NCI-H2029 treated with DMSO at 0.1 percent for 48 hours (cell line): ENCODE data around the gene SCRN1.

Experiments used
- DNase-seq: peaks from one replicate; lab custom pipeline; 2025; lab: John Stamatoyannopoulos, UW

The SCRN1 gene, protein sequence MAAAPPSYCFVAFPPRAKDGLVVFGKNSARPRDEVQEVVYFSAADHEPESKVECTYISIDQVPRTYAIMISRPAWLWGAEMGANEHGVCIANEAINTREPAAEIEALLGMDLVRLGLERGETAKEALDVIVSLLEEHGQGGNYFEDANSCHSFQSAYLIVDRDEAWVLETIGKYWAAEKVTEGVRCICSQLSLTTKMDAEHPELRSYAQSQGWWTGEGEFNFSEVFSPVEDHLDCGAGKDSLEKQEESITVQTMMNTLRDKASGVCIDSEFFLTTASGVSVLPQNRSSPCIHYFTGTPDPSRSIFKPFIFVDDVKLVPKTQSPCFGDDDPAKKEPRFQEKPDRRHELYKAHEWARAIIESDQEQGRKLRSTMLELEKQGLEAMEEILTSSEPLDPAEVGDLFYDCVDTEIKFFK

DNA sequence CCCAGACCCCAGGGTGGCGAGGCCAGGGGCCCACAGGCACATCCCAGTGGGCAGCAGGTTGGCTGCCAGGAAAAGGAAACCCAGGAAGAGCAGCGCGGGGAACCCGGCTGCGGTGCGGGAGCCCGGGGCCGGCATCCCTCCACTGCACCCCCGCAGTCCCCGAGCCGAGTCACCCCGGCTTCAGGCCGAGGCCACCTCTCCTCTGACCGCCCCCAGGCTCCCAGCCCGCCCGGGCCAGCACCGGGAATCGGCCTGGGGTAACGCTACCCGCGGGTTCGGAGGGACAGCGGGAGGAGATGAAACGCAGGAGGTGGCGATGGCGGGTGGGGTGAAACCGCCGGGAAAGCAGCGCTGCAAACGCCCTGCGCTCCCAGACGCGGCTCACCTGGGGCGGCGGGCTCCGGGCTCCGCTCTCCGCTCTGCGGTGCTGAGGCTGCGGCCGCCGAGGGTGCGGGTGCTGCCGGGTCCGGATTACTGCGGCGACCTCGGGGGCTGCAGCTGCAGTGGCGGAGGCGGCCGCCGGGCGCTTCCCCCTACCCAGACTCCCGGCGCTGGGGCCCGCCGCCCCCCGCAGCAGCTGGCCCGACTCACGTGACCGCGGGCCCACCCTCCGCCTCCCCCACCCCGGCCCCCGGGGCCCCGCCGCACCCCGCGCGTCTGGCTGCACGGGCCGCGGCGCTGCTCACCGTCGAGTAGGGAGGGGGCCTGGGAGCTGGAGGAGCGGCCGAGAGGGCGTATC lies at the start of gene SCRN1:
SCRN1 (minus strand) TSS at position 545 of the 739 bp plus-strand sequence. CDS start 20,734 bp downstream, outside the sequence.
- no peak for DNase-seq

DNA sequence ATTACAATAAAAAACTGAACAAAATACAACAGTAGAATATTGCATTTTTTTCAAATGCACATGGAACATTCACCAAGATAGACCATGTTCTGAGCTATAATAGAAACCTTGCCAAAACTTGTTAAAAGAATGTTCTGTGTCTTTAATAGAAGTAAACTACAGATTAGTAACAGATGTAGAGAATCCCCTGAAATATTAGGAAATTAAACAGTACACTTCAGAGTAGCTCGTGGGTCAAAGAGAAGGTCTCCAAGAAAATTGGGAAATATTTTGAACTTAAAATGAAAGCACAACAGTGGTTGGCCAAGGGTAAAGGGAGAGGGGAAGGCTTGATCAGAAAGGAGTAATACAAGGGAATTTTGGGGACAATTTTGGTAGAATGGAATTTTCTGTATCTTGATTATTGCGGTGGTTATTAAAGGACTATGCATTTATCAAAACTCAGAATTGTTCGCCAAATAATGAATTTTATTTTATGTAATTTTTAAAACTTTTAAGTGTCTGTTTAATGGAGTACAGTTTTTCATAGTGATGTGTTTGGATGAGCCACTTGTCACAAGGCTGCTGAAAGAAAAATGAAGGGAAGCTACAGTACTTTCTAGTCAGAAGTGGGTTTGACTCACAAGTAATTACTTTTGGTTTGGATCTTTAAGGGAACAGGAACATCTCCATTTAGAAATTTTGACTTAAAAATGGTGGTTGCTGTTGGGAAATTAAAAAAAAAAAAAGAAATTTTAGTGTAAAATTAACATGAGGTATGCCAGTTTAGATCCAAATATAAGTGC lies 48.8 kb upstream of the SCRN1 start:
- DNase-seq = no peak

DNA sequence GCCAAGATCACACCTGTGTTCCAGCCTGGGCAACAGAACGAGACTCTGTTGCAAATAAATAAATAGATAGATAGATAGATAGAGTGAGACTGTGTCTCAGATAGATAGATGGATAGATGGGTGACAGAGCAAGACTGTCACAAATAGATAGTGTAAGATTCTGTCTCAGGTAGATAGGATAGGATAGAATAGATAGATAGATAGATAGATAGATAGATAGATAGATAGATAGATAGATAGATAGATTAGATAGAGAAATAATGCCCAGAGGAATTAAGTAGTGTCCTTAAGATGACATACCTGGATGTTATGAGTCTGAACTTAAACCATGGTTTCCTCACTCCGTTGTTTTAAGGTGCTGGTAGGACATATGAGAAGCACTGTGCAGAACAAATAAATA lies 46.6 kb upstream of the SCRN1 start:
- no peak for DNase-seq

DNA sequence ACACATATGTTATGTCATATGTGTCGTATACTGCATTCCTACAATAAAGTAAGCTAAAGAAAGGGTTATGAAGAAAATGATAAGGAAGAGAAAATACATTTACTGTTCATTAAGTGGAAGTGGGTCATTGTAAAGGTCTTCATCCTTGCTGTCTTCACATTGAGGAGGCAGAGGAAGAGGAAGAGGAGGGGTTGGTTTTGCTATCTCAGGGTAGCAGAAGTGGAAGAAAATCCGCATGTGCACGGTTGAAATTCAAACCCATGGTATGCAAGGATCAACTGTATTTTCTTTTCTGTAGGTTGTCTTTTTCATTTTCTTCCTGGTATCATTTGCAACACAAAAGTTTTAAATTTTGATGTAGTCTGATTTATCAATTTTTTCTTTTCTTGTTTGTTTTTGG lies 44.9 kb upstream of the SCRN1 start:
- no peak for DNase-seq

DNA sequence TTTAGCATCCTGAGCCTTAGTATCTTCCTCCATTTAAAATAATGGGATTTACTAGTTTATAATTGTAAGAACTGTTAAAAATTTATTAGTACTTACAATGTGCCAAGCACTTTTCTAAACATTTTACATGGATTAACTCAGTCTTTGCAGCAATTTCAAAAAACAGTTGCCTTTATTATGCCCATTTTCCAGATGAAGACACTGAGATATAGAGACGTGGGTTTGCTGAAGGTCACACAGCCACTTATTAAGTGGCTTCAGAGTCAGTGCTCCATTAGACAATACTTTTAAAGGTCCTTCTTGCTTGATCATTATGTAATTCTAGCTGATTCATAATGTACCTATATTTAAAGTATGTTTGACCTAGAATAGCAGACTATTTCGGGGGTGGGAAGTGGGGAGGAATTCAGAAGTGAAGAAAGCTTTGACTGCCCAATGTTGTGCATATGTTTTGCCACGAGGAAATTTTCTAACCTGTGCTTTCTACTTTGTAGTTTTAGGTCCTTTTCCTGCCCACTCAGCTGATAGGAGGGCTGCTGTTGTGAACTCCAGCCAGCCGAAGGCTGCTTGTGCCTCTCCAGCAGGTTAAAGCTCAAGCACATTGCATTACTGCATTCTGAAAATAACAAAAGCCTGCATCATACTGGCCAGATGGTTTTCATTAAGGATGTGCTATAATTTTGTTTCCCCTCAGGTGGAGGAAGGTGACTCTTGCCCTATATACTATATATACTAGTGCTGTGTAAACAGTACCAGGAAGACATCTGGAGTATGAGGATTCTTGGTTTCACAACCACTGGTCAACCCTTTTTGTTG lies 42.9 kb upstream of the SCRN1 start:
- DNase-seq = no peak

DNA sequence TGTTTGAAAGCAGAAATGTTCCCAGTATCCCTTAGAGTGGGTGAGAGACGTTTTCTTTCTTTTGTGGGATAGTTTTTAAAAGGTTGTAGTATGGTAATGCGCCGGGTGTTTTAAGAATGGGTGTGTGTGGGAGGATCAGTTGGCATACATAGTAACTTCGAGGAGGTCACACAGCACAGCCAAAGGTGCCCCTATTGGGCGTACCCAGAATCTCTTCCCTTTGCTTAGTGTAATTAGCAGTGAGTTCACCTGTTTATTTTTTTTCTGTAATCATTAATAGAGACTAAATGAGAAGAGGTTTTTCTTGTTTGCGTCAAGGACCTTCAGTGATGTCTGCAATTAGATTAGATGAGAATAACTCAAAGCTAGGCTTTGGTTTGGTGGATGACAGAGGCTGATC lies 40.1 kb upstream of the SCRN1 start:
- DNase-seq = no peak

DNA sequence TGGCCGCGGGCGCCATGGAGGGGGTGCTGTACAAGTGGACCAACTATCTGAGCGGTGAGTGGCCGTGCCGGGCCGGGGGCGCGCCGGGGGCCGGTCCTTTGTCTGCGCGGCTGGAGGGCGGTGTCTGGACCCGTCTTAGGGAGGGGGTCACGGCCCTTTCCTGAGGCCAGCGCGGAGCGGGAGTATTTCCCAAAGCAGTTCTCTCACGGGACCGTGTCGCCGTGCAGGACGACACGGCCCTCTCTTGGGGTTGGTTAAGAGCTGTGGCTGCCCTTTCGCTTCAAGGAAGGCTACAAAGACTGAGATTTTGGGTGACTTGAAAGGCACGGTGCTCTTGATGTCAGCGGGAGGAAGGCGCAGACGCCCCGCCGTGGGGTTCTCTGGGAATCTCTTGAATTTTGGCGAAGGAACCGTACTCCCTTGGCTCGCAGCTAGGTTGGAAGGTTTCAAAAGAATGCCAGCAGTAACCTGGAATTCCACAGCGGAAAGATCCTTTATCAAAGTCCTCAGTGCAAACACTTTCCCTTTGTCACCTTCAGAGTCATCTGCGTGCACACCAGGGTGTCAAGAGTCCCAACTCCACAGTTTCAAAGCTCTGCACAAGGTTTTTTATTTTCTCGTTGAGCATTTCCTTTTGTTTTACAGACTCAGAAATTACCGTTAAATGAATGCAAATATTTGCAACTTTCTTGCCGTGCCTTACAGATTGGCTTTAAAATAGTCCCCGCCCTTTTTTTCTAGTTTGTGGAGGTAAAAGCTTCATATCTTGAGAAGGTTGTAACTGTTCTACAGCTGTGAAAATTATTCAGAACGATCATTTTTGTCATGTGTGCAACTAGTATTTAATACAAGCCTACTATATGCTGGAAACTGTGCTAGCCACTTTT lies 39.4 kb upstream of the SCRN1 start:
- no peak for DNase-seq

DNA sequence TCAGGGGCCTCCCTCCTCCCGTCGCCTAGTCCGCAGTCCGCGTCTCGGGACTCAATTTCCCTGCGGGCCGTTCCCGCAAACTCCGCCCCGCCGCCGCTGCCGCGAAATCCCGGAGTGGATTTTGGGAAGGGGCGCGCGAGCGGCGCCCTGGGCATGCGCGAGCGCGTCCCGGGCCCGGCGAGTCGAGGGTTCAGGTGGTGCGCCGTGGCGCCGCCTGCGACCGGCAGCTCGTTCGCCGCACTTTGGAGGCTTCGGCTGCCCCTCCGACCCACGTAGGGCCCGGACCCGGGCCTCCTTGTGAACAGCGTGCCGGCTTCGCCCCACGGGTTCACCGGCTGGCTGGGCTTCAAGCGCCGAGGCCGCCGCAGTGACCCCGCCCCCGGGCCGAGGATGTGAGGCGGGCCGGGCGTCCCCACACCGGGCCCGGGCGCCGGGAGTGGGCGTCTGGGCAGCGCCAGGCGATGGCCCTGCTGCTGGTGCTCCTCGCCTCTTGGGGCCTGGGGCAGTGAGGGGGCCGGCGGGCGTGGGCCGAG lies 38.7 kb upstream of the SCRN1 start, which contains the start of gene PLEKHA8:
PLEKHA8 (plus strand) TSS at position 197 of the 533 bp plus-strand sequence. CDS start 351 bp downstream, outside the sequence.
- DNase-seq = no peak

DNA sequence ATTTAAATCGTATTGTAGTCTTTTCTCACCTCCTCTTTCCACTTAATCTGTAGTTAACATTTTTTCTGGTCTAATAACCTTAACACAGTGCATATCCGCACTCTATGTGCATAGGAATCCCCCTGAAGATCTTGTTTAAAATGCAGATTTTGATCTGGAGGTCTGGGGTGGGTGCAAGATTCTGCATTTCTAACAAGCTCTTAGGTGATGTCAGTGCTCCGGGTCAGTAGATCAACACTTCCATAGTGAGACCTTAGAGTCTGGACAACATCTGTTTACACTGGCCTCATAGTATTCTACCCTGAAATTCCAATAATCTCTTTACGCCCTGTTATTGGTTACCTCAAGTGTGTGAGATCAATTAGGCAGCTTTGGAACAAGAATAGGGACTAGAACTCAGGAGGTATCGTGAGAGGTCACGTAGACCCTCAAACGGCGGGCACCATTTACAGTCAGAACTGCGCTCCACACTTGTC lies 38.2 kb upstream of the SCRN1 start:
- peak; percentile 56 for DNase-seq

DNA sequence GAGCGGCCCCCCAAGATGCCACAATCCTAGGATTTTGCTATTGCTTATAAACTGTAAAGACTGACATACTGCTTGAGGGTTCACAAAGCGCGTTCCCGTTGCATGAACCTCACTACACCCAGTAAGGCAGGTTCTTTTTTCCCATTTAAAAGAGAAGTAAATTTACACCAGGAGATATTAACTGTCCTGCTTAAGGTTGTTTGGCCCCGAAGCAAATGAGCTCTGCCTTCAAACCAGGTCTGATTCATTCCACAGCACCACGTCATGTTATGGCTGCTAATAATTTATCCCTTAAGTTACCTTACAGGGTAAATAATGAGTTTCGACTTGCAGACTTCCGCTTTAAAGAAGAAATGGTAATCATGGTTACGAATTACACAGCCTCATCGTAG lies 37.5 kb upstream of the SCRN1 start:
- DNase-seq = no peak

DNA sequence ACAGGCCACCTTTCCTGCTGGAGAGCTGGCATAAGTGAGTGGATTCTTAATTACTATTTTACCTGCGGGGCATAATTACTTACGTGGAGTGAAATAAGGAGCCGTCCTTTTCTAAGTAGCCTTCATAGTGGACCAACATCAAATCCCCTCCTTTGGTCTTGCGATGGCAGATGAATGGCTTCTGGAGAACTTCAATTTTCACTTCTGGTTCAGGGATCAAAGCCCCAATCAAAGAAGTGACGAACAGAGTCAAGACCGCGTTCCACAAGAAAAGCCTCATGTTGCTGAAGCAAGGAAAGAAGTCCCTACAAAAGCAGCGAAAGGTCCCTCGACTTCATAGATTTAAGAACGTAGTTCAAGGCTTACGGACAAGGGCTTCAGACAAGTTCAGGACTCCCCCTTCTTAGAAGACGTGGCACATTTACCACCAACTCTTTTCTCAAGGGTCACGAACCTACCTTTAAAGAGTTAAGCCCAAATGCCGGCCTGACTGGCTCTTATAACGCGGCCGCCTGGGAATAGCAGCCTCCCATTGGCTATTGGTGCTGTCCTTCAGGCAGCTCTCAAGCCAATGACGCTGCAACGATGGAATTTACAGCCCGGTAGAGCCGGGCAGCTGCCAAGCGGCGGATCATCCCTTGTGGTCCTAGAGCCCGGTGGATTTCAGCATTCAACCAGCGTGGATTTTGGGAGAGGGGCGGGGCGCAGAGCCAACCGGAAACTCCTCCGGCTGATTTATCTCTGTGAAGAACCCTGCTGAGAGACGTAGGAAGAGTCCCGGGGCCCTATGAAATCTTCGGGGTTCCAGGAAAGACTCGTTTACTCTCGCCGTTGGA lies 36.8 kb upstream of the SCRN1 start, which contains the start of gene FKBP14:
FKBP14 (minus strand) TSS at position 474 of the 836 bp plus-strand sequence; CDS start at position 280, 194 bp downstream.
- DNase-seq = peak; percentile 89

DNA sequence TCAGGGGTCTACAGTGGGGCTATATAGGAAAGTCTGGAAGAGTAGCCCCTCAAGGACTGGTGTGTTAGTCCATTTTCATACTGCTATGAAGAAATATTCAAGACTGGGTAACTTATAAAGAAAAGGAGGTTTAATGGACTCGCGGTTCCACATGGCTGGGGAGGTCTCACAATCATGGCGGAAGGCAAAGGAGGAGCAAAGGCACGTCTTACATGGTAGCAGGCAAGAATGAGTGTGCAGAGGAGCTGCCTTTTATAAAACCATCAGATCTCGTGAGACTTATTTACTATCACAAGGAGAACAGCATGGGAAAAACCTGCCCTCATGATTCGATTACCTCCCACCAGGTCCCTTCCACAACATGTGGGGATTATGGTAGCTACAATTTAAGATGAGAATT lies 33.9 kb upstream of the SCRN1 start:
- DNase-seq = no peak

DNA sequence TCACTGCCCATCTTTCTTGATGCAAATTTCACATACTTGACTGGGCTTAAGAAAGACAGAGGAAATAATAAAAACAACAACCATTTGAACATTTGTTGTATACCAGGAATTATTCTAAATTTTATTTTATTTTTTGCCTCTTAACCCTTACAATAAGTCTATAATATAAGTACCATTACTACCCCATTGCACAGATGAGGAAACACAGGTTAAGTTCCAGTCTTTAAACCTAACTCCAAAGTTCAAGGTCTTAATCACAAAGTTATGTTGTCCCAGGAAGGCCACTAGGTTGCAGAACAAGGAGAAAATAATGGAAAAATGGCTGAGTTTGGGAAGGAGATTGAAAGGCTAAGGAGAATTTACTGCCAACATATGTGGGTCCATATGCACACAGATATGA lies 33.4 kb upstream of the SCRN1 start:
- DNase-seq = no peak

DNA sequence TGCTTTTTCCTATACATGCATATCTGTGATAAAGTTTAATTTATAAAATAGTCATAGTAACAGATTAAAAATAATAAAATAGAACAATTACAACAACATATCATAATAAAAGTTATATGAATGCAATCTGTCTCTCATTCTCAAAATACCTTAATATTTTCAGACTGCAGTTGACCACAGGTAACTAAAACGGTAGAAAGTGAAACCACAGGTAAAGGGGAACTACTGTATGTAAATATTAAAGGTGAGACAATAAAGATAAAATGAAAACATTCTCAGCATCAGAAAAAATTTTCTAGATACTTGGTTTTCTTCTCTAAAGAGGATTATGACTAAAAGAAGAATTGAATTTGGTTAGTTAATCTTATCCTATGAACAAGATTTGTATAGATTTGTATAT lies 30.9 kb upstream of the SCRN1 start:
- DNase-seq = no peak

DNA sequence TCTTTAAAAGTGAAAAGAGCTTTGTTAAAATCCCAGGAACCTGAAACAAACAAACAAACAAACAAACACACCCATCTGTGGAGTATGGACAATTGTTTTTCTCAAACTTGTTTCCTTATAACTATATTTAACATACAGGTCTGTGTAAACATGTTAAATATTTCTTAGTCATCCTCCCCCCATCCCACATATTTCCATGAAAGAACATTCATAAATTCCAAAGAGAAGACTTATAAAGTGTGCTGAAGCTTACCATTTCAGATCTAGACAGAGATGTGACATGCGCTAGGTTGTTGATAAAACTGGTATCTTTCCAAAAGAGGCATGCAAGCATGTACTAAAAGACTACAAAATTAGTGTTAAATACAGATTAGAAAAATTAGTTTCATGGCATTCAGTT lies 30.4 kb upstream of the SCRN1 start:
- no peak for DNase-seq

DNA sequence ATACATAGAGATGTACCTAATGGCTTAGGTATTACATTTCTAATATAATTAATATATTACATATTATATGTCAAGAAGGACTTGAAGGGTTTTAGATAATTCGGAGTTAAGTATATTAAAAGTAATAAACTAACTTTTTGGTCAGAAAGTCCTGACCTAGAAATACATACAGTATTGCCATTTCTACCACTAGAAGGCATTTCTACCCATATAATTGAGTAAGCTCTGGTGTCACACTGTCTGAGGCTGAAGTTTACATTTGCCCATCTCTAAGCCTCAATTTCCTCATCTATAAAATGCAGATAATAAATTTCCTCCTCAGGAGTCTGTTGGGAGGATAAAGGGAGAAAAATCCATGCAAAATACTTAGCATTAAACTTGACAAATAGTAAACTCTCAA lies 29.8 kb upstream of the SCRN1 start:
- no peak for DNase-seq

DNA sequence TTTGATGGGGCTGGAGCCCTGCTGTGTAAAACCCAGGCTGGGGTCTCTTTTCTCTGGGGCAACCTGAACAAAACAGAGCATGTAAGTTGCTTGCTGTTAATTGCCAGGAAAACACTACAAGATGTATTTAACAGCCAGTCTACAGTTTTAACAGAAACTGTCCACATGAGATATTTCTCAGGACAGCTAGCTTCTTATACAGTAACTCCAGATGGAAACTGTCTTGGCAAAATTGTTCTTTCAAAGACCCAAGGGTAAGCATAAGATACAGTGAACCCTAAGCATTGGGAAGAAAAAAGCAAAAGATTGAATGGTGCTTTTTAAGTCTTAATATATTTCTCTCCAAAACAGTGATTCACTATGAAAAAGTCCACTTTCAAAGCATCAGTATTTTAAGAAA lies 28.9 kb upstream of the SCRN1 start:
- no peak for DNase-seq

DNA sequence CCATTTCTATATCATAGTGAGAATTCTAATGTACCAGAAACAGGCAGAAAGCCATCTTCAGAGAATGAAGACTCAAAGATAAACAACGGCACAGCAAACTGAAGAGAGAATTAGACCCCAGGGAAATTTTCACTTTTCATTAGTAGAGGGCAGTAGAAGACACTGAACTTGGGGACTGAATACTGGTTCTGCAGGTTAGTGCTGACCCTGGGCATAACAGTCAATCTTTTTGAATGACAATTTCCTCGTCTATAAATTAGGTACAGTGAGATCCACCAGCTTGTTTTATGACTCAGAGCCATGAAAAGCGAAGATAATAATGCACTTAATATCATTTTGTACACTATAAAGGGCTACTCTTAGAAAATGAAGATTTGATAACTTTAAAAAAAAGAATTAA lies 23.2 kb upstream of the SCRN1 start:
- DNase-seq = no peak

DNA sequence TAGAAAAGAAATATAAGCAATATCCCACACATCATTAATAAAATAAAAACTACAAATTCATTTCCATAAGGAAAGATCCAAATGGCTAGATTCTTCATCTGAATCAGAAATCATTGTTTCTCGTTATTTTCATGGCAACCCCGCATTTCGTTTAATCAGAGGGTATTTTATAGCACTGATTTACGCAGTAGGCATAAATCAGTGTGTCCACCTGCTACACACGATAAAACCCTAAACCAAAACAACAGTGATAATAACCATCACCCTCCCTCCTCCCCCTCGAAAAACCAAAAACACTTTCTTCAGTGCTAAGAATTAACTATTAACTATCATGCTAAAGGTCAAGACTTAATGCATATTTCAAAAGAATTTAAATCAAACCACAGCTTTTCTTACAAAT lies 20.4 kb upstream of the SCRN1 start:
- DNase-seq = no peak
